SK-N-SH (cell line): ENCODE results near the gene APLP2. TPM values are rescaled to one million over a fixed set of nuclear protein-coding genes. Genes with fewer than 3 reads are reported as not detected.
A peak's percentile ranks its signal among the peaks of the same experiment; 100 is the strongest.

ENCODE experiments used
- CTCF ChIA-PET: fragments of 300-600, 350-600 bp; formaldehyde crosslinking; extraction: SDS; loops from one replicate; lab custom pipeline; 2021; lab: Yijun Ruan, JAX
- POLR2A ChIA-PET: fragments of 350-600 bp; sonication (Branson Sonifier 250); formaldehyde crosslinking; extraction: SDS; loops from one replicate; lab custom pipeline; 2020; ENCODE audit warnings: antibody characterized with exemption, inconsistent platforms; lab: Yijun Ruan, JAX
- DNase-seq: peaks from one replicate; pipeline ENCODE4 v3.0.0; 2012
- H2AFZ ChIP-seq: fragments of 200-600 bp; sonication (generic); 2 replicates; pipeline ENCODE4 v1.8.1; 2016; ENCODE audit warnings: antibody characterized with exemption, mild to moderate bottlenecking, low read depth
- H3F3A ChIP-seq: fragments of 200-600 bp; sonication (generic); replicated peaks from 2 replicates; pipeline ENCODE3; 2016; ENCODE audit warnings: antibody characterized with exemption, mild to moderate bottlenecking; ENCODE audit not compliant: insufficient read depth
- H3K27ac ChIP-seq, 2 experiments: fragments of 200-500 bp in 1 of 2; fragments of 200-600 bp in 1 of 2; sonication (Bioruptor generic) in 1 of 2; sonication (generic), shearing (Covaris generic) in 1 of 2; 2 replicates each; pipeline versions ENCODE4 v1.5.1 to v1.6.1; 2014 to 2016; ENCODE audit warnings: low read depth in 2 of 2, inconsistent platforms in 1 of 2, low read length in 1 of 2, mild to moderate bottlenecking in 1 of 2, mixed read lengths in 1 of 2
- H3K27me3 ChIP-seq: fragments of 200-600 bp; sonication (generic), shearing (Covaris generic); 2 replicates; pipeline ENCODE4 v1.6.1; 2016; ENCODE audit warnings: mixed run types; ENCODE audit not compliant: insufficient read depth
- H3K36me3 ChIP-seq, 2 experiments: fragments of 200-500 bp in 1 of 2; fragments of 200-600 bp in 1 of 2; sonication (Bioruptor generic) in 1 of 2; sonication (generic) in 1 of 2; replicated peaks in 1 of 2; 2 replicates each; pipeline versions ENCODE3 to v1.5.1; 2014 to 2016; ENCODE audit warnings: low read length in 1 of 2, mild to moderate bottlenecking in 1 of 2; ENCODE audit not compliant: insufficient read depth in 2 of 2, control insufficient read depth in 1 of 2
- H3K4me1 ChIP-seq, 2 experiments: fragments of 200-500 bp in 1 of 2; fragments of 200-600 bp in 1 of 2; sonication (Bioruptor generic) in 1 of 2; sonication (generic), shearing (Covaris generic) in 1 of 2; 2 replicates each; pipeline versions ENCODE4 v1.5.1 to v1.6.1; 2014 to 2016; ENCODE audit warnings: low read depth in 1 of 2, low read length in 1 of 2, mixed run types in 1 of 2; ENCODE audit not compliant: insufficient read depth in 2 of 2, control insufficient read depth in 1 of 2
- H3K4me2 ChIP-seq: fragments of 200-600 bp; sonication (generic), shearing (Covaris generic); 2 replicates; pipeline ENCODE4 v1.6.1; 2017; ENCODE audit warnings: mixed run types
- H3K4me3 ChIP-seq, 2 experiments: fragments of 200-500 bp in 1 of 2; fragments of 200-600 bp in 1 of 2; sonication (Bioruptor generic) in 1 of 2; sonication (generic), shearing (Covaris generic) in 1 of 2; 2 replicates each; pipeline versions ENCODE4 v1.5.1 to v1.8.1; 2014 to 2016; ENCODE audit warnings: low read depth in 2 of 2, inconsistent platforms in 1 of 2, low read length in 1 of 2, mild to moderate bottlenecking in 1 of 2, mixed read lengths in 1 of 2, moderate library complexity in 1 of 2
- H3K79me2 ChIP-seq: fragments of 200-600 bp; sonication (generic); 2 replicates; pipeline ENCODE4 v1.8.1; 2017; ENCODE audit warnings: mild to moderate bottlenecking; ENCODE audit not compliant: insufficient read depth
- H3K9ac ChIP-seq: fragments of 200-600 bp; sonication (generic); 2 replicates; pipeline ENCODE4 v1.6.1; 2017; ENCODE audit warnings: mixed run types
- H3K9me2 ChIP-seq: fragments of 200-600 bp; sonication (generic); 2 replicates; pipeline ENCODE4 v1.6.1; 2017; ENCODE audit warnings: mixed run types
- H3K9me3 ChIP-seq: fragments of 200-600 bp; sonication (generic); 2 replicates; pipeline ENCODE4 v1.6.1; 2017; ENCODE audit warnings: mixed run types, mild to moderate bottlenecking, moderate library complexity
- H4K20me1 ChIP-seq: fragments of 200-600 bp; sonication (generic); 2 replicates; pipeline ENCODE4 v1.6.1; 2017; ENCODE audit warnings: mild to moderate bottlenecking, mixed run types; ENCODE audit not compliant: insufficient read depth
- EZH2phosphoT487 ChIP-seq: fragments of 200-600 bp; sonication (generic); IDR thresholded peaks from 2 replicates; pipeline ENCODE4 v1.6.1; 2017; ENCODE audit warnings: low read depth, mixed run types, mild to moderate bottlenecking, antibody characterized with exemption, moderate library complexity, borderline replicate concordance
- FOXJ3 ChIP-seq: sonication (generic); formaldehyde crosslinking; IDR thresholded peaks from 2 replicates; pipeline ENCODE4 v1.5.1; 2020; ENCODE audit warnings: mild to moderate bottlenecking, missing genetic modification reagents
- GABPA ChIP-seq: IDR thresholded peaks from 2 replicates; pipeline ENCODE4 v1.4.0; 2012; ENCODE audit warnings: low read depth, mild to moderate bottlenecking
- MXI1 ChIP-seq: IDR thresholded peaks from 2 replicates; pipeline ENCODE4 v1.6.1; 2012; ENCODE audit warnings: mild to moderate bottlenecking, low read depth, low read length, improper control_type of control experiment
- NFIC ChIP-seq: IDR thresholded peaks from 2 replicates; pipeline ENCODE4 v1.4.0; 2012; ENCODE audit warnings: borderline replicate concordance
- NRF1 ChIP-seq: IDR thresholded peaks from 2 replicates; pipeline ENCODE4 v1.6.1; 2012; ENCODE audit warnings: low read depth, mild to moderate bottlenecking, low read length
- POLR2AphosphoS5 ChIP-seq: IDR thresholded peaks from 2 replicates; pipeline ENCODE4 v1.6.1; 2012; ENCODE audit warnings: low read depth, low read length
- RAD21 ChIP-seq: IDR thresholded peaks from 2 replicates; pipeline ENCODE4 v1.6.1; 2012; ENCODE audit warnings: mild to moderate bottlenecking, low read length
- RCOR1 ChIP-seq: fragments of 150-350 bp; IDR thresholded peaks from 2 replicates; pipeline ENCODE4 v1.6.1; 2017; ENCODE audit warnings: antibody characterized with exemption, low read length
- RXRA ChIP-seq: IDR thresholded peaks from 2 replicates; pipeline ENCODE4 v1.4.0; 2012; ENCODE audit warnings: low read depth, mild to moderate bottlenecking, borderline replicate concordance
- SIN3A ChIP-seq: IDR thresholded peaks from 2 replicates; pipeline ENCODE4 v1.6.1; 2012; ENCODE audit warnings: low read depth, mild to moderate bottlenecking, low read length, moderate library complexity, borderline replicate concordance
- SMC3 ChIP-seq: IDR thresholded peaks from 2 replicates; pipeline ENCODE4 v1.6.1; 2012; ENCODE audit warnings: low read depth, low read length, improper control_type of control experiment
- TAF1 ChIP-seq: IDR thresholded peaks from 2 replicates; pipeline ENCODE4 v1.6.1; 2012; ENCODE audit warnings: low read depth, mild to moderate bottlenecking, low read length, moderate library complexity, borderline replicate concordance
- TCF12 ChIP-seq: IDR thresholded peaks from 2 replicates; pipeline ENCODE4 v1.4.0; 2012
- TEAD4 ChIP-seq: IDR thresholded peaks from 2 replicates; pipeline ENCODE4 v1.4.0; 2012; ENCODE audit warnings: mild to moderate bottlenecking, borderline replicate concordance; ENCODE audit not compliant: insufficient read depth
- YY1 ChIP-seq: IDR thresholded peaks from 2 replicates; pipeline ENCODE4 v1.4.0; 2012; ENCODE audit warnings: low read depth, mild to moderate bottlenecking
- WGBS: methylation state at CpG from one replicate; pipeline ENCODE4 v1.1.6; 2017; ENCODE audit warnings: low lambda C conversion rate; 5-methylcytosine and 5-hydroxymethylcytosine counted together
- polyA plus RNA-seq, 3 experiments: library from polyadenylated mRNA; depleted of rRNA; stranded (reverse); fragments of >200 nt; gene quantifications; 2 replicates each; pipeline ENCODE4 v1.2.3, GENCODE V29; 2012
- TF ChIP-seq, protein P1 (sequence below): fragments of 150-350 bp; IDR thresholded peaks from 2 replicates; pipeline ENCODE4 v1.6.1; 2016; ENCODE audit warnings: mild to moderate bottlenecking, low read depth, low read length
- TF ChIP-seq, protein P2 (sequence below): IDR thresholded peaks from 2 replicates; pipeline ENCODE4 v1.6.1; 2012; ENCODE audit warnings: mild to moderate bottlenecking, low read depth, low read length, moderate library complexity
- TF ChIP-seq, protein P3 (sequence below): IDR thresholded peaks from 2 replicates; pipeline ENCODE4 v1.4.0; 2012; ENCODE audit warnings: low read depth, borderline replicate concordance
- TF ChIP-seq, protein P4 (sequence below): IDR thresholded peaks from 2 replicates; pipeline ENCODE4 v1.4.0; 2012; ENCODE audit warnings: low read depth, borderline replicate concordance
- TF ChIP-seq, protein P5 (sequence below): fragments of 150-350 bp; IDR thresholded peaks from 2 replicates; pipeline ENCODE4 v1.6.1; 2017; ENCODE audit warnings: antibody characterized with exemption, low read length, low read depth, borderline replicate concordance
- TF ChIP-seq, protein P6 (sequence below): fragments of 200-600 bp; sonication (generic); IDR thresholded peaks from 2 replicates; pipeline ENCODE4 v1.6.1; 2017; ENCODE audit warnings: antibody characterized with exemption, mild to moderate bottlenecking, moderate library complexity

The APLP2 gene
- polyA plus RNA-seq (2012; rRNA removed): 408 and 424 TPM in 2 replicates
- polyA plus RNA-seq (2012; cell fraction: cytosol; rRNA removed): 487 and 491 TPM in 2 replicates
- polyA plus RNA-seq (2012; cell fraction: nucleus; rRNA removed): 445 and 542 TPM in 2 replicates

DNA sequence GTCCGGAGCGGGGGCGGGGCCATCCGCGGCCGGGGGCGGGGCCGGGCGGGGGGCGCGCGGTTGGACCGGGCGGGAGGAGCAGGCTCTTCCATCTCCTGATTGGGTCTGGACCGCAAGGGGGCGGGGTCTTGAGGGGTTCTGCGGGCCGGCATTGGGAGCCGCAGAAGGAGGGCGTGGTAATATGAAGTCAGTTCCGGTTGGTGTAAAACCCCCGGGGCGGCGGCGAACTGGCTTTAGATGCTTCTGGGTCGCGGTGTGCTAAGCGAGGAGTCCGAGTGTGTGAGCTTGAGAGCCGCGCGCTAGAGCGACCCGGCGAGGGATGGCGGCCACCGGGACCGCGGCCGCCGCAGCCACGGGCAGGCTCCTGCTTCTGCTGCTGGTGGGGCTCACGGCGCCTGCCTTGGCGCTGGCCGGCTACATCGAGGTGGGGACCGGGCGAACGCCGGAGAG is at the start of gene APLP2:
APLP2 (plus strand) TSS at position 236 of the 450 bp plus-strand sequence; CDS start at position 320, 84 bp downstream.
- peak within 1 kb of the TSS; percentile 70 to 74 for H3K4me3 ChIP-seq
- H3F3A ChIP-seq: peaks cover 13% of the 10 kb centered on the region
- peak within 1 kb of the TSS; percentile 82 to 92 for H3K27ac ChIP-seq
- no peaks in the 10 kb centered on the region for H3K27me3 ChIP-seq
- CTCF ChIA-PET: no interaction called here
- DNase-seq: peak; percentile 98
- peak within 1 kb of the TSS; percentile 80 for H2AFZ ChIP-seq
- peak within 1 kb of the TSS; percentile 76 for H3K9ac ChIP-seq
- H3K4me1 ChIP-seq: peaks cover 13 to 15% of the 10 kb centered on the region in 2 experiments; a peak in 3 of 4 replicates
- POLR2A ChIA-PET: interaction anchor here (0.7 to 1.2 kb wide), 4 partner anchors 55 to 72 kb away, joined by 3 to 6 read pairs (median 4); no protein-coding TSS in a partner anchor
- peaks cover 43% of the 10 kb centered on the region for H3K79me2 ChIP-seq
- peaks cover 38% of the 10 kb centered on the region for H4K20me1 ChIP-seq
- H3K9me2 ChIP-seq: no peaks in the 10 kb centered on the region
- H3K4me2 ChIP-seq: peak within 1 kb of the TSS; percentile 80
- peaks cover 0 to 7% of the 10 kb centered on the region in 2 experiments for H3K36me3 ChIP-seq
- WGBS: no CpG with 5 or more reads among the region's 51 CpGs
- H3K9me3 ChIP-seq: no peaks in the 10 kb centered on the region
- TF ChIP-seq SIN3A (no peak), SMC3 (0 out of 2 replicates have a peak, but pooled peaks have one; percentile 14), EZH2phosphoT487 (no peak), GABPA (peak; percentile 75), RAD21 (peak; percentile 5; the same call in 1 of the 2 replicates), RXRA (no peak), NFIC (no peak), FOXJ3 (CRISPR knock-in tag) (no peak), YY1 (no peak), TAF1 (peak; percentile 100), TEAD4 (no peak), NRF1 (no peak), POLR2AphosphoS5 (peak; percentile 99), MXI1 (no peak), RCOR1 (no peak), TCF12 (no peak)
- TF ChIP-seq, protein P1, sequence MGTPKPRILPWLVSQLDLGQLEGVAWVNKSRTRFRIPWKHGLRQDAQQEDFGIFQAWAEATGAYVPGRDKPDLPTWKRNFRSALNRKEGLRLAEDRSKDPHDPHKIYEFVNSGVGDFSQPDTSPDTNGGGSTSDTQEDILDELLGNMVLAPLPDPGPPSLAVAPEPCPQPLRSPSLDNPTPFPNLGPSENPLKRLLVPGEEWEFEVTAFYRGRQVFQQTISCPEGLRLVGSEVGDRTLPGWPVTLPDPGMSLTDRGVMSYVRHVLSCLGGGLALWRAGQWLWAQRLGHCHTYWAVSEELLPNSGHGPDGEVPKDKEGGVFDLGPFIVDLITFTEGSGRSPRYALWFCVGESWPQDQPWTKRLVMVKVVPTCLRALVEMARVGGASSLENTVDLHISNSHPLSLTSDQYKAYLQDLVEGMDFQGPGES: peak; percentile 19; the same call in 1 of the 2 replicates
- TF ChIP-seq, protein P2, sequence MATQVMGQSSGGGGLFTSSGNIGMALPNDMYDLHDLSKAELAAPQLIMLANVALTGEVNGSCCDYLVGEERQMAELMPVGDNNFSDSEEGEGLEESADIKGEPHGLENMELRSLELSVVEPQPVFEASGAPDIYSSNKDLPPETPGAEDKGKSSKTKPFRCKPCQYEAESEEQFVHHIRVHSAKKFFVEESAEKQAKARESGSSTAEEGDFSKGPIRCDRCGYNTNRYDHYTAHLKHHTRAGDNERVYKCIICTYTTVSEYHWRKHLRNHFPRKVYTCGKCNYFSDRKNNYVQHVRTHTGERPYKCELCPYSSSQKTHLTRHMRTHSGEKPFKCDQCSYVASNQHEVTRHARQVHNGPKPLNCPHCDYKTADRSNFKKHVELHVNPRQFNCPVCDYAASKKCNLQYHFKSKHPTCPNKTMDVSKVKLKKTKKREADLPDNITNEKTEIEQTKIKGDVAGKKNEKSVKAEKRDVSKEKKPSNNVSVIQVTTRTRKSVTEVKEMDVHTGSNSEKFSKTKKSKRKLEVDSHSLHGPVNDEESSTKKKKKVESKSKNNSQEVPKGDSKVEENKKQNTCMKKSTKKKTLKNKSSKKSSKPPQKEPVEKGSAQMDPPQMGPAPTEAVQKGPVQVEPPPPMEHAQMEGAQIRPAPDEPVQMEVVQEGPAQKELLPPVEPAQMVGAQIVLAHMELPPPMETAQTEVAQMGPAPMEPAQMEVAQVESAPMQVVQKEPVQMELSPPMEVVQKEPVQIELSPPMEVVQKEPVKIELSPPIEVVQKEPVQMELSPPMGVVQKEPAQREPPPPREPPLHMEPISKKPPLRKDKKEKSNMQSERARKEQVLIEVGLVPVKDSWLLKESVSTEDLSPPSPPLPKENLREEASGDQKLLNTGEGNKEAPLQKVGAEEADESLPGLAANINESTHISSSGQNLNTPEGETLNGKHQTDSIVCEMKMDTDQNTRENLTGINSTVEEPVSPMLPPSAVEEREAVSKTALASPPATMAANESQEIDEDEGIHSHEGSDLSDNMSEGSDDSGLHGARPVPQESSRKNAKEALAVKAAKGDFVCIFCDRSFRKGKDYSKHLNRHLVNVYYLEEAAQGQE: peak; percentile 78
- TF ChIP-seq, protein P3, sequence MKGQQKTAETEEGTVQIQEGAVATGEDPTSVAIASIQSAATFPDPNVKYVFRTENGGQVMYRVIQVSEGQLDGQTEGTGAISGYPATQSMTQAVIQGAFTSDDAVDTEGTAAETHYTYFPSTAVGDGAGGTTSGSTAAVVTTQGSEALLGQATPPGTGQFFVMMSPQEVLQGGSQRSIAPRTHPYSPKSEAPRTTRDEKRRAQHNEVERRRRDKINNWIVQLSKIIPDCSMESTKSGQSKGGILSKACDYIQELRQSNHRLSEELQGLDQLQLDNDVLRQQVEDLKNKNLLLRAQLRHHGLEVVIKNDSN: no peak
- TF ChIP-seq, protein P4, sequence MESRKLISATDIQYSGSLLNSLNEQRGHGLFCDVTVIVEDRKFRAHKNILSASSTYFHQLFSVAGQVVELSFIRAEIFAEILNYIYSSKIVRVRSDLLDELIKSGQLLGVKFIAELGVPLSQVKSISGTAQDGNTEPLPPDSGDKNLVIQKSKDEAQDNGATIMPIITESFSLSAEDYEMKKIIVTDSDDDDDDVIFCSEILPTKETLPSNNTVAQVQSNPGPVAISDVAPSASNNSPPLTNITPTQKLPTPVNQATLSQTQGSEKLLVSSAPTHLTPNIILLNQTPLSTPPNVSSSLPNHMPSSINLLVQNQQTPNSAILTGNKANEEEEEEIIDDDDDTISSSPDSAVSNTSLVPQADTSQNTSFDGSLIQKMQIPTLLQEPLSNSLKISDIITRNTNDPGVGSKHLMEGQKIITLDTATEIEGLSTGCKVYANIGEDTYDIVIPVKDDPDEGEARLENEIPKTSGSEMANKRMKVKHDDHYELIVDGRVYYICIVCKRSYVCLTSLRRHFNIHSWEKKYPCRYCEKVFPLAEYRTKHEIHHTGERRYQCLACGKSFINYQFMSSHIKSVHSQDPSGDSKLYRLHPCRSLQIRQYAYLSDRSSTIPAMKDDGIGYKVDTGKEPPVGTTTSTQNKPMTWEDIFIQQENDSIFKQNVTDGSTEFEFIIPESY: no peak
- TF ChIP-seq, protein P5, sequence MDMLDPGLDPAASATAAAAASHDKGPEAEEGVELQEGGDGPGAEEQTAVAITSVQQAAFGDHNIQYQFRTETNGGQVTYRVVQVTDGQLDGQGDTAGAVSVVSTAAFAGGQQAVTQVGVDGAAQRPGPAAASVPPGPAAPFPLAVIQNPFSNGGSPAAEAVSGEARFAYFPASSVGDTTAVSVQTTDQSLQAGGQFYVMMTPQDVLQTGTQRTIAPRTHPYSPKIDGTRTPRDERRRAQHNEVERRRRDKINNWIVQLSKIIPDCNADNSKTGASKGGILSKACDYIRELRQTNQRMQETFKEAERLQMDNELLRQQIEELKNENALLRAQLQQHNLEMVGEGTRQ: no peak
- TF ChIP-seq, protein P6, sequence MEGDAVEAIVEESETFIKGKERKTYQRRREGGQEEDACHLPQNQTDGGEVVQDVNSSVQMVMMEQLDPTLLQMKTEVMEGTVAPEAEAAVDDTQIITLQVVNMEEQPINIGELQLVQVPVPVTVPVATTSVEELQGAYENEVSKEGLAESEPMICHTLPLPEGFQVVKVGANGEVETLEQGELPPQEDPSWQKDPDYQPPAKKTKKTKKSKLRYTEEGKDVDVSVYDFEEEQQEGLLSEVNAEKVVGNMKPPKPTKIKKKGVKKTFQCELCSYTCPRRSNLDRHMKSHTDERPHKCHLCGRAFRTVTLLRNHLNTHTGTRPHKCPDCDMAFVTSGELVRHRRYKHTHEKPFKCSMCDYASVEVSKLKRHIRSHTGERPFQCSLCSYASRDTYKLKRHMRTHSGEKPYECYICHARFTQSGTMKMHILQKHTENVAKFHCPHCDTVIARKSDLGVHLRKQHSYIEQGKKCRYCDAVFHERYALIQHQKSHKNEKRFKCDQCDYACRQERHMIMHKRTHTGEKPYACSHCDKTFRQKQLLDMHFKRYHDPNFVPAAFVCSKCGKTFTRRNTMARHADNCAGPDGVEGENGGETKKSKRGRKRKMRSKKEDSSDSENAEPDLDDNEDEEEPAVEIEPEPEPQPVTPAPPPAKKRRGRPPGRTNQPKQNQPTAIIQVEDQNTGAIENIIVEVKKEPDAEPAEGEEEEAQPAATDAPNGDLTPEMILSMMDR: no peak
